Osteoblast (primary cell): ENCODE data around the gene VGF. TPM values are rescaled to one million over a fixed set of nuclear protein-coding genes. Genes with fewer than 3 reads are reported as not detected.

Source experiments
- DNase-seq: peaks from one replicate; pipeline ENCODE4 v3.0.0; 2011; ENCODE audit warnings: low spot score, mixed read lengths; ENCODE audit not compliant: insufficient read length; ENCODE audit errors: missing footprints
- H2AFZ ChIP-seq: 2 replicates; pipeline ENCODE4 v1.6.0; 2011; ENCODE audit warnings: mild to moderate bottlenecking, low read length
- H3K27ac ChIP-seq: 2 replicates; pipeline ENCODE4 v1.5.1; 2011; ENCODE audit warnings: mild to moderate bottlenecking, low read depth, low read length, moderate library complexity
- H3K27me3 ChIP-seq: 2 replicates; pipeline ENCODE4 v1.6.0; 2012; ENCODE audit warnings: mild to moderate bottlenecking, control low read depth, inconsistent platforms, low read length, moderate library complexity; ENCODE audit not compliant: insufficient read depth
- H3K36me3 ChIP-seq: 2 replicates; pipeline ENCODE4 v1.5.1; 2011; ENCODE audit warnings: mild to moderate bottlenecking, low read length, control low read depth, moderate library complexity; ENCODE audit not compliant: insufficient read depth
- H3K4me1 ChIP-seq: 2 replicates; pipeline ENCODE4 v1.5.1; 2011; ENCODE audit warnings: mild to moderate bottlenecking, low read length, control low read depth, moderate library complexity; ENCODE audit not compliant: insufficient read depth
- H3K4me2 ChIP-seq: 2 replicates; pipeline ENCODE4 v1.6.0; 2011; ENCODE audit warnings: mild to moderate bottlenecking, low read length; ENCODE audit not compliant: insufficient read depth
- H3K4me3 ChIP-seq: fragments of 200-600 bp; sonication (generic); 3 replicates; pipeline ENCODE4 v1.5.1; 2012; ENCODE audit warnings: mild to moderate bottlenecking, low read length, inconsistent platforms; ENCODE audit not compliant: insufficient read depth
- H3K79me2 ChIP-seq: 2 replicates; pipeline ENCODE4 v1.6.0; 2012; ENCODE audit warnings: mild to moderate bottlenecking, low read length, control low read depth, inconsistent platforms; ENCODE audit not compliant: insufficient read depth
- H3K9me3 ChIP-seq: 2 replicates; pipeline ENCODE4 v1.5.1; 2011; ENCODE audit warnings: low read depth, low read length, control low read depth
- H4K20me1 ChIP-seq: 2 replicates; pipeline ENCODE4 v1.6.0; 2012; ENCODE audit warnings: mild to moderate bottlenecking, low read length, control low read depth; ENCODE audit not compliant: insufficient read depth
- CTCF ChIP-seq: IDR thresholded peaks from 2 replicates; pipeline ENCODE4 v1.5.1; 2011; ENCODE audit warnings: mild to moderate bottlenecking, low read depth, low read length, moderate library complexity; ENCODE audit errors: extremely low read depth
- total RNA-seq: library from RNA; depleted of rRNA; stranded (reverse); fragments of >200 nt; gene quantifications from 2 replicates; pipeline ENCODE4 v1.2.3, GENCODE V29; 2012

The VGF gene
- total RNA-seq, 1 donor: 0.36 TPM

- Histone ChIP-seq H3K27ac (no peak overlapping the region), H3K4me3 (no peak overlapping the region), H3K36me3 (no peaks in the 10 kb centered on the region), H3K79me2 (no peaks in the 10 kb centered on the region), H4K20me1 (peaks cover 2% of the 10 kb centered on the region), H2AFZ (no peak overlapping the region), H3K27me3 (peaks cover 96% of the 10 kb centered on the region), H3K4me2 (peak overlapping the region; percentile 32), H3K9me3 (no peaks in the 10 kb centered on the region), H3K4me1 (peaks cover 21% of the 10 kb centered on the region)
- DNase-seq: peak; percentile 66
- no peak for TF ChIP-seq CTCF
These were observed 6.9 kb upstream of the VGF start for GRCh38 chr7:101172005-101172853.

- H4K20me1 ChIP-seq: peaks cover 2% of the 10 kb centered on the region
- peaks cover 94% of the 10 kb centered on the region for H3K27me3 ChIP-seq
These were observed 6.1 kb upstream of the VGF start for GRCh38 chr7:101171442-101171837.

GRCh38 chr7:101170617-101171441, 5.5 kb upstream of the VGF start:
- no peak for TF ChIP-seq CTCF
- H3K27me3 ChIP-seq: peaks cover 95% of the 10 kb centered on the region
- peak; percentile 67 for DNase-seq

More at GRCh38 chr7:101171442-101171837, 6.1 kb upstream of the VGF start:
- no peaks in the 10 kb centered on the region for H3K9me3 ChIP-seq
- TF ChIP-seq CTCF: peak; percentile 19
- H3K36me3 ChIP-seq: no peaks in the 10 kb centered on the region
- H2AFZ ChIP-seq: no peak overlapping the region
- peak; percentile 81 for DNase-seq
- no peak overlapping the region for H3K27ac ChIP-seq
- H3K4me1 ChIP-seq: peaks cover 21% of the 10 kb centered on the region
- H3K4me2 ChIP-seq: no peak overlapping the region
- no peaks in the 10 kb centered on the region for H3K79me2 ChIP-seq
- H3K4me3 ChIP-seq: no peak overlapping the region

More at GRCh38 chr7:101170617-101171441, 5.5 kb upstream of the VGF start:
- Histone ChIP-seq H3K4me2 (no peak overlapping the region), H3K4me1 (peaks cover 25% of the 10 kb centered on the region), H4K20me1 (peaks cover 2% of the 10 kb centered on the region), H3K27ac (no peak overlapping the region), H3K9me3 (no peaks in the 10 kb centered on the region), H3K79me2 (no peaks in the 10 kb centered on the region), H2AFZ (no peak overlapping the region), H3K4me3 (no peak overlapping the region), H3K36me3 (no peaks in the 10 kb centered on the region)
